B cell (primary cell): ENCODE measurements around the gene RRP1.

ENCODE experiments used
- CTCF ChIP-seq: fragments of 200-600 bp; IDR thresholded peaks from one replicate; pipeline ENCODE4 v1.8.0; 2022; ENCODE audit warnings: antibody characterized with exemption, mild to moderate bottlenecking
- EZH2 ChIP-seq: IDR thresholded peaks from 2 replicates; pipeline ENCODE4 v1.6.1; 2012; ENCODE audit warnings: borderline replicate concordance, low read depth, mild to moderate bottlenecking, moderate library complexity, low read length; ENCODE audit not compliant: insufficient read depth, poor library complexity, severe bottlenecking

- TF ChIP-seq CTCF, result no peak
- TF ChIP-seq EZH2, result no peak
These were observed 30.6 kb upstream of the RRP1 start for GRCh38 chr21:43758811-43759210.
